SKM-1 treated with dmso at 0.1 percent for 144 hours (cell line): Measurements from ENCODE around the gene VASH1.

ENCODE experiments used
- DNase-seq: peaks from one replicate; lab custom pipeline; 2025; ENCODE audit not compliant: unreplicated experiment; lab: John Stamatoyannopoulos, UW

The VASH1 gene

DNA sequence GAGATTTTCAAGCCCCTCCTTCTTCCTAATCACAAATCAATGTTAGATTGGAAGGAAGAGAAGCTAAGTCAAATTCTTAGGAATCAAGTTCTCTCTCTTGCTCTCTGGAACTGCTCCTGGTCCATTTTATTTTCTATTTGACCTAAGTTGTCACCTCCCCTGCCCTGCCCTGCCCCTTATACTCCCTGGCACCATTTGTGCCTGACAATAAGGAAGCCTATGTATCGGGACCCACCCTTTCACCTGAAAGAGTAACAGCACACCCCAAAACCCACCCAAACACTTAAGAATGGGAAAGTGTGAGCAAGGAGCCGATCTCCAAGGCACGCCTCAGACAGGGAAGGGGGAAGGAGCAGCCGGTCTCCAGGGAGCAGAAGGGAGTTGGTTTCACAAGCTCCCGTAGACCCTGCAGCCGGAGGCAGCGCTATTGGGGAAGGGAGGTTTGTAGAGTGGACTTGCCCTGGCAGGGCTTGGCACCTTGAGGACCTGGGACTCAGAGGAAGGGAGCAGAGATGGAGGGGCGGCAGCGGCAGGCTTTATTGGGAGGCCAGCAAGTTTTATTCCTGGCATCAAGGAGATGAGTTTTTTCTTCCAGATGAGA, 66.5 kb downstream of the VASH1 start:
- no peak for DNase-seq

- DNase-seq: no peak
Measured at GRCh38 chr14:76828339-76829012, 67.2 kb downstream of the VASH1 start.

- DNase-seq: no peak
Measured at GRCh38 chr14:76829013-76829365, 67.7 kb downstream of the VASH1 start.

GRCh38 chr14:76829650-76830421, 68.6 kb downstream of the VASH1 start:
- no peak for DNase-seq

- DNase-seq: no peak
Measured at GRCh38 chr14:76830556-76830955, 69.3 kb downstream of the VASH1 start.

DNA sequence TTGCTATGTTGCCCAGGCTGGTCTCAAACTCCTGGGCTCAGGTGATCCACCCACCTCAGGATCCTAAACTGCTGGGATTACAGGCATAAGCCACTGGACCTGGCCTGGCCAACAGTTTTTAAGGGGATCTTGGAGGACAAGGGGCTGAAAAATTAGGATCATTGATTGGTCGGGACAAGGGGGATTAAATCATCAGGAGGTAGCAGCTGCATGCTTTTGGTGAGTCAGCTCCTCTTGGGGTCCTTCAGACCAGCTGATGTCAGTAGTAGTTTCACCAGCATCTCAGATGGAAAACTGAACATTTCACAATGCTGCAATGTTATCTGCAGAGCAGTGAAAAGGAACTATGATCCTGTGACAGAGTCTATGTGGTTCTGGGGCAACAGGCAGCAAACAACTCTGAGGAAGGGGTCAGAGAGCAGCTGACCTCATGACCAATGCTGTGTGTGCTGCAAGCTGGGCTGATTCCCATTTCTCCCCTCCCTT, 71.3 kb downstream of the VASH1 start:
- DNase-seq: peak; percentile 51
